GM19328 (cell line): Measurements from ENCODE around the gene HNF1B.
"Not testable (repeated sequence)": the region's sequence is repeated elsewhere in the genome, so short reads cannot be mapped to it uniquely, and the experiment has no call there.

Source experiments
- ATAC-seq: cut with Tn5 transposase; IDR thresholded peaks from one replicate; pipeline ENCODE4 v1.9.1; 2021; ENCODE audit warnings: mild to moderate bottlenecking, moderate library complexity; ENCODE audit not compliant: unreplicated experiment

HNF1B gene

GRCh38 chr17:37744961-37745800 lies at the start of gene HNF1B:
Gene HNF1B (minus strand): TSS chr17:37745059. CDS start chr17:37744884, 175 bp downstream.
- ATAC-seq: no peak

- ATAC-seq: no peak
These were observed 47.9 kb upstream of the HNF1B start for GRCh38 chr17:37792787-37793186.

- ATAC-seq: no peak
These were observed 46.9 kb upstream of the HNF1B start for GRCh38 chr17:37791447-37792399.

- no peak for ATAC-seq
These were observed 45.1 kb upstream of the HNF1B start for GRCh38 chr17:37789771-37790541.

- ATAC-seq: no peak
These were observed 44.2 kb upstream of the HNF1B start for GRCh38 chr17:37789021-37789565.

- ATAC-seq: no peak
These were observed 43.7 kb upstream of the HNF1B start for GRCh38 chr17:37788526-37788925.

- ATAC-seq: no peak
These were observed 42.3 kb upstream of the HNF1B start for GRCh38 chr17:37787055-37787757.

- ATAC-seq: no peak
These were observed 41.6 kb upstream of the HNF1B start for GRCh38 chr17:37786481-37786880.

- not testable (repeated sequence) for ATAC-seq
These were observed 37.6 kb upstream of the HNF1B start for GRCh38 chr17:37782460-37782859.

GRCh38 chr17:37781451-37781850 lies 36.6 kb upstream of the HNF1B start:
- no peak for ATAC-seq

- no peak for ATAC-seq
These were observed 34.7 kb upstream of the HNF1B start for GRCh38 chr17:37779554-37779953.

GRCh38 chr17:37774504-37774903 lies 29.6 kb upstream of the HNF1B start:
- peak; percentile 73 for ATAC-seq

GRCh38 chr17:37772982-37773381 lies 28.1 kb upstream of the HNF1B start:
- ATAC-seq: no peak

GRCh38 chr17:37770631-37771518 lies 26.0 kb upstream of the HNF1B start:
- ATAC-seq: no peak

- ATAC-seq: no peak
These were observed 24.2 kb upstream of the HNF1B start for GRCh38 chr17:37769050-37769449.

GRCh38 chr17:37768438-37768837 lies 23.6 kb upstream of the HNF1B start:
- ATAC-seq: no peak

GRCh38 chr17:37766971-37767370 lies 22.1 kb upstream of the HNF1B start:
- ATAC-seq: no peak

- ATAC-seq: no peak
These were observed 19.5 kb upstream of the HNF1B start for GRCh38 chr17:37764383-37764782.

GRCh38 chr17:37762666-37763065 lies 17.8 kb upstream of the HNF1B start:
- ATAC-seq: no peak
